B cell (primary cell): Measurements from ENCODE around the gene BAZ2B. TPM values are rescaled to one million over a fixed set of nuclear protein-coding genes. Genes with fewer than 3 reads are reported as not detected.

ENCODE experiments used
- ATAC-seq: fragments of 200-7000 bp; cut with Tn5 transposase; one replicate; pipeline ENCODE4 v1.10.0; 2021; ENCODE audit warnings: low read depth, mild to moderate bottlenecking, moderate number of reproducible peaks, moderate library complexity
- CTCF ChIA-PET: fragments of 350-600 bp; sonication (Branson Sonifier 250); formaldehyde crosslinking; loops from one replicate; lab custom pipeline; 2021; ENCODE audit warnings: antibody characterized with exemption, inconsistent platforms; lab: Charles Lee
- POLR2A ChIA-PET: fragments of 350-600 bp; sonication (Branson Sonifier 250); formaldehyde crosslinking; loops from one replicate; lab custom pipeline; 2021; ENCODE audit warnings: antibody characterized with exemption; lab: Charles Lee
- DNase-seq: peaks from one replicate; pipeline ENCODE4 v3.0.0; 2013
- H2AFZ ChIP-seq: 2 replicates; pipeline ENCODE4 v1.6.1; 2012; ENCODE audit warnings: mild to moderate bottlenecking, low read depth, low read length; ENCODE audit not compliant: insufficient read depth, poor library complexity, severe bottlenecking
- H3K27ac ChIP-seq, 2 donors: 1 replicate in 1 of 2; 2 replicates in 1 of 2; pipeline ENCODE4 v1.5.1; 2012 to 2013; ENCODE audit warnings: low read length in 2 of 2, mild to moderate bottlenecking in 2 of 2, moderate library complexity in 1 of 2
- H3K27me3 ChIP-seq, 4 experiments: fragments of 200-600 bp in 1 of 4; sonication (generic) in 1 of 4; replicated peaks in 1 of 4; 1 replicate in 2 of 4; 2 replicates in 2 of 4; pipeline versions ENCODE4 v1.6.1 to v1.7.0; 2013 to 2016; ENCODE audit warnings: low read length in 3 of 4, mild to moderate bottlenecking in 2 of 4, mixed read lengths in 1 of 4, moderate library complexity in 1 of 4; ENCODE audit not compliant: insufficient read depth in 4 of 4, control insufficient read depth in 3 of 4; ENCODE audit errors: control extremely low read depth in 1 of 4
- H3K36me3 ChIP-seq, 2 experiments: replicated peaks in 1 of 2; 1 replicate in 1 of 2; 2 replicates in 1 of 2; pipeline versions ENCODE4 v1.6.1 to v1.7.1; 2013; ENCODE audit warnings: low read length in 1 of 2; ENCODE audit not compliant: insufficient read depth in 2 of 2, control insufficient read depth in 1 of 2; ENCODE audit errors: control extremely low read depth in 1 of 2, extremely low read depth in 1 of 2
- H3K4me1 ChIP-seq, 2 donors: fragments of 200-600 bp in 1 of 2; sonication (generic) in 1 of 2; 1 replicate in 1 of 2; 2 replicates in 1 of 2; pipeline versions ENCODE4 v1.5.1 to v1.6.1; 2013 to 2017; ENCODE audit warnings: low read length in 2 of 2; ENCODE audit not compliant: control insufficient read depth in 2 of 2, insufficient read depth in 2 of 2
- H3K4me2 ChIP-seq: replicated peaks from 2 replicates; pipeline ENCODE3; 2012; ENCODE audit warnings: mild to moderate bottlenecking, low read depth, low read length; ENCODE audit not compliant: poor library complexity, severe bottlenecking
- H3K4me3 ChIP-seq, 5 experiments: fragments of 200-600 bp in 1 of 5; sonication (generic) in 1 of 5; 1 replicate in 3 of 5; 2 replicates in 2 of 5; pipeline versions ENCODE4 v1.5.1 to v1.7.0; 2011 to 2016; ENCODE audit warnings: low read length in 4 of 5, mild to moderate bottlenecking in 4 of 5, low read depth in 2 of 5, control low read depth in 1 of 5, moderate library complexity in 1 of 5; ENCODE audit not compliant: insufficient read depth in 1 of 5; ENCODE audit errors: control extremely low read depth in 1 of 5, extremely low read depth in 1 of 5
- H3K79me2 ChIP-seq: fragments of 200-600 bp; sonication (generic); one replicate; pipeline ENCODE4 v1.6.0; 2016; ENCODE audit warnings: low read length; ENCODE audit not compliant: control insufficient read depth, insufficient read depth
- H3K9ac ChIP-seq: fragments of 200-600 bp; sonication (generic); 2 replicates; pipeline ENCODE4 v1.6.1; 2017; ENCODE audit warnings: mild to moderate bottlenecking, low read length, moderate library complexity
- H3K9me3 ChIP-seq, 3 donors: one replicate each; pipeline versions ENCODE4 v1.6.1 to v1.7.1; 2013; ENCODE audit warnings: low read length in 2 of 3; ENCODE audit not compliant: control insufficient read depth in 2 of 3, insufficient read depth in 1 of 3; ENCODE audit errors: control extremely low read depth in 1 of 3
- H4K20me1 ChIP-seq: 2 replicates; pipeline ENCODE4 v1.6.0; 2012; ENCODE audit warnings: mild to moderate bottlenecking, low read length; ENCODE audit not compliant: insufficient read depth, control insufficient read depth, poor library complexity, severe bottlenecking
- H3K27ac Mint-ChIP-seq: one replicate; pipeline ENCODE4 v1.8.0; 2021; ENCODE audit warnings: mixed read lengths
- H3K27me3 Mint-ChIP-seq: one replicate; pipeline ENCODE4 v1.8.0; 2021; ENCODE audit warnings: mixed read lengths
- H3K4me1 Mint-ChIP-seq: one replicate; pipeline ENCODE4 v1.8.0; 2021; ENCODE audit warnings: mixed read lengths
- H3K4me3 Mint-ChIP-seq: one replicate; pipeline ENCODE4 v1.8.0; 2021; ENCODE audit warnings: mixed read lengths
- H3K9me3 Mint-ChIP-seq: one replicate; pipeline ENCODE4 v1.8.0; 2022; ENCODE audit warnings: mixed read lengths; ENCODE audit not compliant: insufficient read depth
- CTCF ChIP-seq: fragments of 200-600 bp; IDR thresholded peaks from one replicate; pipeline ENCODE4 v1.8.0; 2022; ENCODE audit warnings: antibody characterized with exemption, mild to moderate bottlenecking
- EZH2 ChIP-seq: IDR thresholded peaks from 2 replicates; pipeline ENCODE4 v1.6.1; 2012; ENCODE audit warnings: borderline replicate concordance, low read depth, mild to moderate bottlenecking, moderate library complexity, low read length; ENCODE audit not compliant: insufficient read depth, poor library complexity, severe bottlenecking
- WGBS: methylation state at CpG from one replicate; pipeline ENCODE4 v1.1.5; 2013; ENCODE audit warnings: missing lambda C conversion rate; ENCODE audit not compliant: insufficient coverage; 5-methylcytosine and 5-hydroxymethylcytosine counted together
- intact Hi-C: fragments of 100-400 bp; cut with micrococcal nuclease; formaldehyde crosslinking; loops from one replicate; pipeline ENCODE4 v1.10.0; 2022
- polyA plus RNA-seq: library from polyadenylated mRNA; depleted of rRNA; stranded (reverse); fragments of >200 nt; gene quantifications from 2 replicates; pipeline ENCODE4 v1.2.3, GENCODE V29; 2012
- total RNA-seq, 2 donors: library from RNA; stranded (reverse); fragments of 120-200 nt in 1 of 2; gene quantifications; 1 replicate in 1 of 2; 2 replicates in 1 of 2; pipeline versions ENCODE4 v1.2.3 to v1.2.4, GENCODE V29; 2013 to 2022

BAZ2B gene
- total and polyA plus RNA-seq, 2 donors (not counting 1 experiment from before 2014, with no cell fraction given), result 8.6 to 42.3 TPM

- Histone ChIP-seq H3K27ac (no peak overlapping the region), H4K20me1 (no peaks in the 10 kb centered on the region), H3K4me3 (no peak overlapping the region), H3K4me1 (no peaks in the 10 kb centered on the region), H3K36me3 (no peaks in the 10 kb centered on the region), H3K9me3 (peaks cover 0 to 6% (median 0%) of the 10 kb centered on the region in 3 donors), H3K9ac (no peak overlapping the region), H3K79me2 (peaks cover 9% of the 10 kb centered on the region), H3K27me3 (no peaks in the 10 kb centered on the region), H2AFZ (no peak overlapping the region), H3K4me2 (no peak overlapping the region)
- ATAC-seq, result no peak
- ChIA-PET CTCF (no interaction called here), POLR2A (no interaction called here)
- 86% methylated on average over 1 of the region's 2 CpGs for WGBS
- TF ChIP-seq EZH2 (no peak), CTCF (no peak)
- no peak overlapping the region for H3K27ac Mint-ChIP-seq
- intact Hi-C loops, result no loop called here
- no peak for DNase-seq
- no peak overlapping the region for H3K4me3 Mint-ChIP-seq
- peaks cover 8% of the 10 kb centered on the region for H3K4me1 Mint-ChIP-seq
- H3K27me3 Mint-ChIP-seq, result no peaks in the 10 kb centered on the region
- no peaks in the 10 kb centered on the region for H3K9me3 Mint-ChIP-seq
Observed at GRCh38 chr2:159484532-159484931, 131.8 kb downstream of the BAZ2B start.

DNA sequence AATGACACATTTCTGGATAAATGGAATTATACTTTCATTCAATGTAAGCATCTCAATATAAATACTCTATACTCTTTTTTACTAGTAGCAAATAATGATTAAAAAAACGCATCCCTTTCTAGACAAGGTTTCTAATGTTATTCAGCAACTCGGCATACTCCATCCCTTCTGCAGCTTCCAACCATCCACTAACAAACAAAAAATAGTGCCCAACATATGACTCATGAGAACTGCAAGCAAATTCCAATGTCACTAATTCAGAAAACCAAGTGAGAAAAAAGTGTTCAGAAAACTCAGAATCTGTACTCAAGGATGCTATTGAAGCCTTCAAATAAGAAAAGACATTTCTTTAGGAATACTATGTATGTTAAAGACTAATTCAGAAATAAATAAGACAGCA is 140.0 kb downstream of the BAZ2B start:
- Mint-ChIP-seq H3K9me3 (no peaks in the 10 kb centered on the region), H3K27ac (no peak overlapping the region), H3K4me1 (no peaks in the 10 kb centered on the region), H3K27me3 (no peaks in the 10 kb centered on the region), H3K4me3 (no peak overlapping the region)
- DNase-seq, result no peak
- H4K20me1 ChIP-seq, result no peaks in the 10 kb centered on the region
- intact Hi-C loops, result no loop called here
- 100% methylated on average over 1 of the region's 2 CpGs for WGBS
- H3K36me3 ChIP-seq, result peaks cover 5 to 9% of the 10 kb centered on the region in 2 experiments
- TF ChIP-seq EZH2, result no peak
- TF ChIP-seq CTCF, result no peak
- H2AFZ ChIP-seq, result no peak overlapping the region
- H3K4me2 ChIP-seq, result no peak overlapping the region
- H3K4me3 ChIP-seq, result no peak overlapping the region
- H3K4me1 ChIP-seq, result no peaks in the 10 kb centered on the region
- ChIA-PET CTCF (no interaction called here), POLR2A (no interaction called here)
- H3K79me2 ChIP-seq, result no peaks in the 10 kb centered on the region
- H3K27me3 ChIP-seq, result no peaks in the 10 kb centered on the region
- H3K9me3 ChIP-seq, result peaks cover 0 to 2% (median 0%) of the 10 kb centered on the region in 3 donors
- ATAC-seq, result no peak
- H3K27ac ChIP-seq, result no peak overlapping the region
- H3K9ac ChIP-seq, result no peak overlapping the region
